Renal cortex interstitium (tissue), 11 donors: ENCODE measurements around the gene SHISA6. TPM values are rescaled to one million over a fixed set of nuclear protein-coding genes. Genes with fewer than 3 reads are reported as not detected.
"Not testable (repeated sequence)": the region's sequence is repeated elsewhere in the genome, so short reads cannot be mapped to it uniquely, and the experiment has no call there.

Experiments
- DNase-seq, 11 donors: peaks; one replicate each; pipeline ENCODE4 v3.0.0-alpha.2; 2013; ENCODE audit warnings: low read depth in 9 of 11, low spot score in 4 of 11; ENCODE audit errors: extremely low read depth in 1 of 11
- polyA plus RNA-seq, 3 donors: library from polyadenylated mRNA; unstranded; fragments of 120-200 nt; gene quantifications; one replicate each; pipeline ENCODE4 v1.2.1, GENCODE V29; 2013; ENCODE audit not compliant: insufficient read length in 3 of 3

SHISA6 gene
- polyA plus RNA-seq, 3 donors, result 1.1 to 2.3 (median 2.1) TPM

DNA sequence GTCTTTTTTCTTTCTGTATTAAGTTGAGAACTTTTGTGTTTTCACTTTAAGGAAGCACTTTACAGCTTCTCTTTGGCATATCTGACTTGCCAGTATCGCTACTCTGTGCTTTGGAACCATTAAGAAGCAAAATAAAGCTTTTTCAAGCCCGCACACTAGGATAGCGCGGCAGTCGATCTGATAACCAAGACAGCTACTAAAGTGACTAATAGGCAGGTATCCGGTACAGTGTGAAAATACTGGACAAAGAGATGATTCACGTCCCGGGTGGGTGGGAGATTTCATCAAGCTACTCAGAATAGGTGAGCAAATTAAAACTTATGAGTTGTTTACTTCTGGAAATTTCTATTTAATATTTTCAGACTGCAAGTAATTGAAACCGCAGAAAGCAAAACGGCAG, 53.8 kb downstream of the SHISA6 start:
- DNase-seq, result no peak

GRCh38 chr17:11296994-11297393, 56.0 kb downstream of the SHISA6 start:
- peak in 1 of 11 donors; percentile 6 for DNase-seq

GRCh38 chr17:11298401-11298800, 57.4 kb downstream of the SHISA6 start:
- DNase-seq, result no peak

DNA sequence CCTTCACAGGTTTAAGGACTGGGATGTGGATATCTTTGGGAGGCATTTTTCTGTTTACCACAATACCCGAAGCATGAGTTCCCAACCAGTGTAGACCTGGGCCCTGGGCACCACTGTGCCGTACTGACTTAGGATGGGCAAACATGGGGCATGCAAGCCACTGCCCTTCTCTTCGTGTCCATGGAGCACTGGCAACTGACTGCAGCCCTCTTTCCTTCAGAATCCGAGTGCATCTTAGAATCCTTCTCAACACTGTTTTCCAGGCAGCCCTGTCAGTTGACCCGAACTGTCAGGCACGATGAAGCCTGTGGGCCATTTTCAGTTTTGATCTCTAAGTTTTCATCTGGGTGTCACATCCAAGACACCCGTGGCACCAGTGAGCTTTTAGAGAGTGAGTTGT, 59.2 kb downstream of the SHISA6 start:
- DNase-seq, result no peak

DNA sequence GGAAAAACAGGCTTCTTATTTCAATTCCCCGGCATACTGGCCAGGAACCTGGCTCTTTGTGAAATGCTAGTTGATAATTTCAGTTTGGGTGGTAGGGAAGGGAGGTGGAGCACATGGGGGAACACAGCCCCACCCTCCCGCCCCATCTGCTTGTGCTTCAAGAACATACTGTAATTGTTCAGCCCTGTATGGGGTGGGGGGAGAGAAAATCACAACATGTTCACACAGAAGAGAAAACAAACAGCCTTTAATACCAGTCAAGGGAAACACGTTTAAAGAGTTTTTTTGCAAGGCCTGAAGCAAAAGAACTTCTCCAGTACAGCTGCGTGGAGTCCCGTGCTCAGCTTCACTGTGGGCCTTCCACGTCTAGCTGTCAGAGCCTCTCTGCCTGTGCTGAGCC, 59.7 kb downstream of the SHISA6 start:
- DNase-seq, result no peak

- not testable (repeated sequence) for DNase-seq
These were observed 60.9 kb downstream of the SHISA6 start for GRCh38 chr17:11301874-11302273.

GRCh38 chr17:11302401-11303186, 61.6 kb downstream of the SHISA6 start:
- DNase-seq, result no peak

GRCh38 chr17:11303773-11304394, 62.9 kb downstream of the SHISA6 start:
- no peak for DNase-seq

GRCh38 chr17:11304568-11304967, 63.6 kb downstream of the SHISA6 start:
- no peak for DNase-seq

DNA sequence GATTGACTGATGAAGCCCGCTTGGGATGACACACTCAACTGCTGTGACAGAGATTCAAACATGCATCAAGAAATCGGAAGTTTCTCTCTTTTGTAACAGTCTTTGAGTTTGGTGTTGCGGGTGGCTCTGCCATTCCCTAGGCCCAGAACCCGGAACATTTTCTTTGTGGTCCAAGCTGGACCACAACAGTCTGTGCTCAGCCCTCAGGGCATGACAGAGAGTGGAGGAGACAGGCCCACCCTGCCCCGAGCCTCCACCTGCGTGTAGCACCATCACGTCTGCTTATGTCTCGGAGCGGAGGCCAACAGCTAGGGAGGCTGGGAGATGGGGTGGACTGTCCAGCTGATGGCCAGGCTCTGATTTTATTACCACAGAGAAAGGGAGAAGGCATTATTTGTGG, 64.5 kb downstream of the SHISA6 start:
- no peak for DNase-seq

GRCh38 chr17:11308531-11308930, 67.5 kb downstream of the SHISA6 start:
- no peak for DNase-seq

DNA sequence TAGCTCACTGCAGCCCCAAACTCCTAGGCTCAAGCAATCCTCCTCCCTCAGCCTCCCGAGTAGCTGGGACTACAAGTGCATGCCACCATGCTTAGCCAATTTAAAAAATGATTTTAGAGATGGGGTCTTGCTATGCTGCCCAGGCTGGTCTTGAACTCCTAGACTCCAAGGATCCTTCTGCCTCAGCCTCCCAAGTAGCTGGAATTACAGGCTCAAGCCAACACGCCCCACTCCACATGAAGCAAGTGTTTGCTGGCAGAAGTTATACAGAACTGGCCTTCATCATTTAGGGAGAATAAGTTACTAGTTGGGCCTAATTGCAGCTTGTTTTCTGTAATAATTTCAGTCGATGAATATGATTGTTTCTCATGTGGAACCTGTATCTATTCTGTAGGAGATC, 68.0 kb downstream of the SHISA6 start:
- DNase-seq, result no peak

- DNase-seq, result no peak
These were observed 68.8 kb downstream of the SHISA6 start for GRCh38 chr17:11309850-11310249.

- not testable (repeated sequence) for DNase-seq
These were observed 75.4 kb downstream of the SHISA6 start for GRCh38 chr17:11316451-11316850.

DNA sequence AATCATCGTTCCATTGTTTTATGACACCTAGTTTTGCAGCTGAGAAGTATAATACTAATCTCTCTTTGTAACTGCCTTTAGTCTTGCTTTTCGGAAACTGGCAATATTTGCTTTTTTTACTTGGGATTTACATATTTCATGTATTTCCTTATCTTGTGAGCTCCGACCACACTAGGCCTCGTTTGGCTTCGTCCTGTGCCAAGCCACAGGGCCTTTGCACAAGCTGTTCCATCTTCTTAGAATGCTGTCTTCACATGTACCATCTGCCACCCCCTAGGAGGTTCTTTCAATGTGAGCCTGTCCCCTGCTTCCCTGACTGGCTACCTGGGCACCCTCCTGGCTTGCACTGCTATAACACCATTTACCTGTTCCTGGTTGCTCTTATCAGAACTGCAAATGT, 77.2 kb downstream of the SHISA6 start:
- no peak for DNase-seq

- no peak for DNase-seq
These were observed 78.9 kb downstream of the SHISA6 start for GRCh38 chr17:11319894-11320293.

DNA sequence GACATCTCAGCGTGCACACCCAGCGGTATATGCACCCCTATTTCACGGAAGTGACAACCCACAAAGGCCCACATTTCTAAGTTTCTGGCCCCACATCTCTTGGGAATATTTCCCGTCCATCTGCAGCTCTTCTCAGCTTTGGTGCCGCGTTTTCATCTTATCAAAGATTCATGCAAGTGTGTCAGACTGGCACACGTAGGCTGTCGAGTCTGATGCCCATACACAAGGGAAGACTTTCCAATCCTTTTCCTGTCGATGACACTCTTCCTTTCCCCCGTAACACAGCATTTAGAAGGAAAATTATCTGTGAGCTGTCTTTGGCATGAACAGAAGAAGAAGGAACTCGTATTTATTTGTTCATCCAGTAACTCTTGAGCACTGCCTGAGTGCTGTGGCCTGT, 83.0 kb downstream of the SHISA6 start:
- no peak for DNase-seq

DNA sequence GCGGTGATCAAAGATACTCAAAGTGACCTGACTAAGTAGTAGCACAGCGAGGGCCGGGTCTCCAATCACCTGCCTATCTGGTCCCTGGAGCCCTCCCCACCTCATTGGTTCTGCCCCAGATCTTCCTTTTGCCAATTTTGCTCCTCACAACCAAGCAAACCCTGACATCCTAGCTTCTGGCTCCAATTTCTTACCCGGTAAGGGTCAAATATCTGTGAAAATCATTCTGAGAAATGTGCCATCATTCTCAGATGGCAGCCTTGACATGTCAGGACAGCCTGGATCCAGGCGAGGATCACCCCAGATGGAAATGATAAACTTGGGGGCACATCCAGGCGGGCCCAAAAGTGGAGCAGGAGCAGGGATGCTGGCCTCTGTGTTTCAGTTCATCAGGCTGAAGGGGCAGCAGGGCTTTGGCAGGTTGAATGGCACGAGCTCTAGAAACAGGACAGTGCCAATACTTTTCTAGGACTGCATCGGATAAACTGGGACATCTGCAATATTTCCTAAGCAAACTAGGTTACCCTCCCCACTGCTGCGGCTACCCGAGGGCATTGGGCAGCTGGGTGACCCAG, 83.9 kb downstream of the SHISA6 start:
- no peak for DNase-seq

DNA sequence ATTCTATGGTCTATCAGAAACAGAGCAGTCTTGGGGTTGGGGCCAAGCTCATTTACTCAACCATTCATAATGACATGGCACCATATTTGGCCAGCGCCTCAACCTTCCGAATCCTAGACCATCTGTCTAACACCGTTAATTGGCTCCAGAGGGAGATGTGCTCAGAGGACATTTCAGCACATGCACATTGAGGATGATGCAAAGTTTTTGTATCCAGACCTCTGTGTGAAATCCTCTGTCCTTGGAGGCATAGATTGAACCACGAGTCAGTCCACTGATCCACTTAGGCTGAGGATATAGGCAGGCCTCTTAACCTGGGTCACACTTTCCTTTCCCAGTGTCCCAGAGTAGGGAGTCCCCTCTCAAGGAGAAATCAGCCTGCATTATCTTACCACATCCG, 85.5 kb downstream of the SHISA6 start:
- no peak for DNase-seq

GRCh38 chr17:11328770-11329169, 87.8 kb downstream of the SHISA6 start:
- DNase-seq, result no peak

DNA sequence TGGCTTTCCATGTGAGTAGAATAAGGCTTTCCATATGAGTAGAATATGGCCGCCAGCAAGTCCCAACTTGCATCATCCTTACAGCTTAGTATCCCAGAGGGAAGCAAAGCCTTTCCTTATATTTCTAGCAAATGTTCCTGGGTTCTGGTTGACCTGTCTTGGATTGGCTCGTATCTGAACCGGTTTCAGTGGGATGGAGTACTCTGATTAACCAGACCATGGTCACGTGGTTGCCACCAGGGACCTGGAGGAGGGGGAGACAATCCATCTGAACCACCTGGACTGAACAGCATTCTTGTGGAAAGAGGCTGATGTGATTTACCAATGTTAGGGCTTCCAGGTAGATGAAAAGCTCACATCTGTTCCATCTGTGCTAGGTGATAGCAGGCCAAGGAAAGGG, 89.0 kb downstream of the SHISA6 start:
- no peak for DNase-seq
